Natural killer cell (primary cell): ENCODE data around the gene MAP4K4. TPM values are rescaled to one million over a fixed set of nuclear protein-coding genes. Genes with fewer than 3 reads are reported as not detected.

Source experiments
- ATAC-seq, 3 donors: fragments of 150-1000 bp in 2 of 3; fragments of 200-7000 bp in 1 of 3; cut with Tn5 transposase; 1 replicate in 1 of 3; 2 replicates in 2 of 3; pipeline ENCODE4 v1.10.0; 2021; ENCODE audit warnings: mild to moderate bottlenecking in 2 of 3, moderate library complexity in 2 of 3
- DNase-seq, 2 donors: peaks; one replicate each; pipeline versions ENCODE4 v3.0.0 to v3.0.0-alpha.2; 2013 to 2021; ENCODE audit warnings: mixed read lengths in 1 of 2
- H3K27ac ChIP-seq: one replicate; pipeline ENCODE4 v1.5.1; 2013; ENCODE audit warnings: mild to moderate bottlenecking, low read length
- H3K27me3 ChIP-seq: one replicate; pipeline ENCODE4 v1.6.1; 2013; ENCODE audit warnings: low read length; ENCODE audit not compliant: control insufficient read depth, insufficient read depth
- H3K36me3 ChIP-seq: one replicate; pipeline ENCODE4 v1.6.1; 2013; ENCODE audit warnings: low read length; ENCODE audit not compliant: control insufficient read depth, insufficient read depth
- H3K4me1 ChIP-seq: one replicate; pipeline ENCODE4 v1.6.1; 2013; ENCODE audit warnings: low read length; ENCODE audit not compliant: control insufficient read depth, insufficient read depth
- H3K4me3 ChIP-seq: one replicate; pipeline ENCODE4 v1.5.1; 2013; ENCODE audit warnings: low read length
- H3K9me3 ChIP-seq: one replicate; pipeline ENCODE4 v1.6.1; 2013; ENCODE audit warnings: low read length; ENCODE audit not compliant: control insufficient read depth, insufficient read depth
- H3K27ac Mint-ChIP-seq, 2 donors: one replicate each; pipeline ENCODE4 v1.8.0; 2022; ENCODE audit warnings: mild to moderate bottlenecking in 2 of 2, mixed read lengths in 2 of 2, moderate library complexity in 1 of 2
- H3K27me3 Mint-ChIP-seq, 2 donors: one replicate each; pipeline ENCODE4 v1.8.0; 2022; ENCODE audit warnings: low read depth in 2 of 2, mixed read lengths in 2 of 2
- H3K36me3 Mint-ChIP-seq: one replicate; pipeline ENCODE4 v1.8.0; 2022; ENCODE audit warnings: mixed read lengths
- H3K4me1 Mint-ChIP-seq, 2 donors: one replicate each; pipeline ENCODE4 v1.8.0; 2022; ENCODE audit warnings: mixed read lengths in 2 of 2
- H3K4me3 Mint-ChIP-seq: one replicate; pipeline ENCODE4 v1.8.0; 2022; ENCODE audit warnings: mild to moderate bottlenecking, moderate library complexity, mixed read lengths
- H3K9me3 Mint-ChIP-seq, 2 donors: one replicate each; pipeline ENCODE4 v1.8.0; 2022; ENCODE audit warnings: mixed read lengths in 2 of 2
- WGBS: methylation state at CpG from one replicate; pipeline ENCODE4 v1.1.7; 2013; ENCODE audit warnings: missing lambda C conversion rate; ENCODE audit not compliant: insufficient coverage; 5-methylcytosine and 5-hydroxymethylcytosine counted together
- intact Hi-C: fragments of 100-400 bp; cut with micrococcal nuclease; formaldehyde crosslinking; loops from one replicate; pipeline ENCODE4 v1.14.2; 2022
- total RNA-seq, 4 donors: library from RNA; stranded (reverse); fragments of 120-200 nt in 1 of 4; gene quantifications; one replicate each; pipeline versions ENCODE4 v1.2.3 to v1.2.4, GENCODE V29; 2013 to 2022
- TF ChIP-seq, protein P1 (sequence below): fragments of 200-600 bp; IDR thresholded peaks from one replicate; pipeline ENCODE4 v1.8.0; 2022; ENCODE audit warnings: antibody characterized with exemption

Gene MAP4K4
- total RNA-seq, 3 donors from 2014 or later (not counting 1 experiment from before 2014, with no cell fraction given), result 60.2 to 80.3 (median 66.5) TPM

GRCh38 chr2:101795033-101795432 is 97.5 kb downstream of the MAP4K4 start:
- DNase-seq (no peak), ATAC-seq (no peak)
- H3K27ac Mint-ChIP-seq, result no peak overlapping the region
- H3K27me3 Mint-ChIP-seq, result no peaks in the 10 kb centered on the region
- H3K4me1 Mint-ChIP-seq, result peaks cover 46 to 51% of the 10 kb centered on the region in 2 donors
- no peak overlapping the region for H3K27ac ChIP-seq
- intact Hi-C loops, result no loop called here
- no peaks in the 10 kb centered on the region for H3K9me3 Mint-ChIP-seq
- no peaks in the 10 kb centered on the region for H3K4me1 ChIP-seq
- 100% methylated on average over 2 of the region's 4 CpGs for WGBS
- H3K36me3 Mint-ChIP-seq, result no peaks in the 10 kb centered on the region
- no peaks in the 10 kb centered on the region for H3K9me3 ChIP-seq
- H3K4me3 ChIP-seq, result no peak overlapping the region
- H3K4me3 Mint-ChIP-seq, result no peak overlapping the region
- no peaks in the 10 kb centered on the region for H3K27me3 ChIP-seq
- TF ChIP-seq, protein P1, sequence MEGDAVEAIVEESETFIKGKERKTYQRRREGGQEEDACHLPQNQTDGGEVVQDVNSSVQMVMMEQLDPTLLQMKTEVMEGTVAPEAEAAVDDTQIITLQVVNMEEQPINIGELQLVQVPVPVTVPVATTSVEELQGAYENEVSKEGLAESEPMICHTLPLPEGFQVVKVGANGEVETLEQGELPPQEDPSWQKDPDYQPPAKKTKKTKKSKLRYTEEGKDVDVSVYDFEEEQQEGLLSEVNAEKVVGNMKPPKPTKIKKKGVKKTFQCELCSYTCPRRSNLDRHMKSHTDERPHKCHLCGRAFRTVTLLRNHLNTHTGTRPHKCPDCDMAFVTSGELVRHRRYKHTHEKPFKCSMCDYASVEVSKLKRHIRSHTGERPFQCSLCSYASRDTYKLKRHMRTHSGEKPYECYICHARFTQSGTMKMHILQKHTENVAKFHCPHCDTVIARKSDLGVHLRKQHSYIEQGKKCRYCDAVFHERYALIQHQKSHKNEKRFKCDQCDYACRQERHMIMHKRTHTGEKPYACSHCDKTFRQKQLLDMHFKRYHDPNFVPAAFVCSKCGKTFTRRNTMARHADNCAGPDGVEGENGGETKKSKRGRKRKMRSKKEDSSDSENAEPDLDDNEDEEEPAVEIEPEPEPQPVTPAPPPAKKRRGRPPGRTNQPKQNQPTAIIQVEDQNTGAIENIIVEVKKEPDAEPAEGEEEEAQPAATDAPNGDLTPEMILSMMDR, result no peak
- peaks cover 3% of the 10 kb centered on the region for H3K36me3 ChIP-seq

DNA sequence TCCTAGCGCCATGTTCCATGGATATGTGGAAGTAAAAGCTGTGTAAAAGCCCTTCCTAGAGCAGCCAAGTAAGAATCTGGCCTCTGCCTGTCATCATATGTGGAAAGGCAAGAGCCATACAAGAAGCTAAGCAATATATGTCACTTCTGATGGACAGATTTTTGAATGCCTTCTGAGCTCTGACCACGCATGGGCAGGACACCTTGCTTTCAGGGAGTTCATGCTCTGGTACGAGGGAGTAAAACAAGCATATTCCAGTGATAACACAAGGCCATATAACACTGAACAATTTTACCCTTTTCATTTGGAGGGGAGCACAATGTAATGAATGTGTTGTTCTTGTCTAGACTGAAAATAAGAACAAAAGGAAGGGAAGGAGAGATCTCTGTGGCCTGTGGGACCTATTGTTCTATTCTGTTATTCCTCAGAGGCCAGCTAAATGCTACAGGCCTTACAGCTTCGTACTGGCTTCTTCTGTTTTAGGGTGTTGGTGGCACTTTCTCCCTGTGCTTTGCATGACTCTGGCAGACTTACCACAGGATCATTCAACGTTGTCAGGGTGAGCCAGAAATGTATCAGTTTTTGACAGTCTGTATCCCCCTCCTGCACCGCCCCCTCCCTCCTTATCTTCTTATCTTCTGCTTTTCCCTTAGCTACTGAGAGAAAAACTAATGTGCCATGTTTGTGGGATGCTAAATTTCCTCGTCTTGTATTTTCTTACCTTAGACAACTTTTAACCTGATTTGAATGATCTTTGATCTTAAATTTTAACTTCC is 99.5 kb downstream of the MAP4K4 start:
- intact Hi-C loops, result no loop called here
- Mint-ChIP-seq H3K36me3 (no peaks in the 10 kb centered on the region), H3K9me3 (no peaks in the 10 kb centered on the region), H3K27ac (no peak overlapping the region), H3K27me3 (no peaks in the 10 kb centered on the region), H3K4me1 (peaks cover 48 to 49% of the 10 kb centered on the region in 2 donors), H3K4me3 (no peak overlapping the region)
- 73% methylated on average over 5 of the region's 7 CpGs for WGBS
- H3K27me3 ChIP-seq, result no peaks in the 10 kb centered on the region
- no peaks in the 10 kb centered on the region for H3K4me1 ChIP-seq
- ATAC-seq (no peak), DNase-seq (no peak)
- H3K36me3 ChIP-seq, result no peaks in the 10 kb centered on the region
- TF ChIP-seq, protein P1, result no peak
- H3K4me3 ChIP-seq, result no peak overlapping the region
- no peaks in the 10 kb centered on the region for H3K9me3 ChIP-seq
- H3K27ac ChIP-seq, result no peak overlapping the region

- Histone ChIP-seq H3K27ac (no peak overlapping the region), H3K4me3 (no peak overlapping the region), H3K36me3 (no peaks in the 10 kb centered on the region), H3K27me3 (no peaks in the 10 kb centered on the region), H3K4me1 (peaks cover 10% of the 10 kb centered on the region), H3K9me3 (no peaks in the 10 kb centered on the region)
- H3K4me1 Mint-ChIP-seq, result peaks cover 51 to 54% of the 10 kb centered on the region in 2 donors
- WGBS, result 100% methylated on average over 3 of the region's 3 CpGs
- no peaks in the 10 kb centered on the region for H3K9me3 Mint-ChIP-seq
- intact Hi-C loops, result no loop called here
- TF ChIP-seq, protein P1, result no peak
- no peaks in the 10 kb centered on the region for H3K27me3 Mint-ChIP-seq
- ATAC-seq (no peak), DNase-seq (no peak)
- no peaks in the 10 kb centered on the region for H3K36me3 Mint-ChIP-seq
- H3K4me3 Mint-ChIP-seq, result no peak overlapping the region
- H3K27ac Mint-ChIP-seq, result no peak overlapping the region
These were observed 104.0 kb downstream of the MAP4K4 start for GRCh38 chr2:101801496-101801895.

DNA sequence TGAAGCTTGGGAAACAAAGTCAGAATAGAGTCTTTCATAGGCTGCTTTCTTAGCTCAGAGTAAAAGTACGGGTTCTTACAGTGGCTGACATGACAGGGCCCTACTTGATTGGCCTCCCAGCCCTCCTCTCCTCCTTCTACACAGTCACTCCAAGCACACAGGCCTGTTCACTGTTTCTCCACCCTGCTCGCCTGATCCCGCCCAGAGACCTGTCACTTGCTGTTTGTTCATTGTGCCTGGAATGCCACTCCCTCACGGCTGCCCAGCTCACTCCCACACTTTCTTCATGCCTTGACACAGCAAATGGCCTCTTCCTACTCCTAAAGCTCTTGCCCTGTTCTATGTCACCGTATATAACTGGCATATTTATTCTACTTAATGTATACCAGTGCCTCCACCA is 104.8 kb downstream of the MAP4K4 start:
- ATAC-seq (no peak), DNase-seq (no peak)
- 98% methylated on average over 5 of the region's 5 CpGs for WGBS
- Mint-ChIP-seq H3K4me3 (no peak overlapping the region), H3K27me3 (no peaks in the 10 kb centered on the region), H3K4me1 (peaks cover 47 to 52% of the 10 kb centered on the region in 2 donors), H3K36me3 (no peaks in the 10 kb centered on the region), H3K9me3 (no peaks in the 10 kb centered on the region), H3K27ac (no peak overlapping the region)
- H3K9me3 ChIP-seq, result no peaks in the 10 kb centered on the region
- H3K4me1 ChIP-seq, result peaks cover 10% of the 10 kb centered on the region
- H3K27ac ChIP-seq, result no peak overlapping the region
- intact Hi-C loops, result no loop called here
- H3K27me3 ChIP-seq, result no peaks in the 10 kb centered on the region
- no peaks in the 10 kb centered on the region for H3K36me3 ChIP-seq
- no peak overlapping the region for H3K4me3 ChIP-seq
- TF ChIP-seq, protein P1, result no peak
